Body of pancreas (tissue), 4 donors: ENCODE measurements around the gene CCDC120. TPM values are rescaled to one million over a fixed set of nuclear protein-coding genes. Genes with fewer than 3 reads are reported as not detected.

ENCODE experiments used
- ATAC-seq: fragments of 150-250 bp; one replicate; pipeline ENCODE4 v1.9.1; 2016
- DNase-seq, 4 donors: peaks; one replicate each; pipeline ENCODE4 v3.0.0-alpha.2; 2019
- H3K27ac ChIP-seq, 4 donors: fragments of 200-600 bp; sonication (generic); 1 replicate in 3 of 4; 2 replicates in 1 of 4; pipeline versions ENCODE4 v1.5.1 to v1.6.1; 2016 to 2019; ENCODE audit warnings: mild to moderate bottlenecking in 1 of 4, mixed read lengths in 1 of 4, moderate library complexity in 1 of 4
- H3K27me3 ChIP-seq, 2 donors: fragments of 200-600 bp; sonication (generic); one replicate each; pipeline ENCODE4 v1.6.0; 2016; ENCODE audit warnings: mild to moderate bottlenecking in 1 of 2
- H3K36me3 ChIP-seq, 2 donors: fragments of 200-600 bp; sonication (generic); replicated peaks in 1 of 2; 2 replicates each; pipeline ENCODE4 v1.5.1; 2016; ENCODE audit warnings: low read depth in 2 of 2; ENCODE audit not compliant: insufficient read depth in 1 of 2
- H3K4me1 ChIP-seq: fragments of 200-600 bp; sonication (generic); one replicate; pipeline ENCODE4 v1.6.0; 2016
- H3K4me3 ChIP-seq, 2 donors: fragments of 200-600 bp; sonication (generic); 1 replicate in 1 of 2; 2 replicates in 1 of 2; pipeline ENCODE4 v1.5.1; 2016 to 2019
- H3K9me3 ChIP-seq, 3 donors: fragments of 200-600 bp; sonication (generic); 1 replicate in 2 of 3; 2 replicates in 1 of 3; pipeline ENCODE4 v1.5.1; 2016
- POLR2A ChIP-seq, 3 donors: fragments of 450-650 bp; IDR thresholded peaks; one replicate each; pipeline ENCODE4 v1.6.1; 2016; ENCODE audit warnings: antibody characterized with exemption in 3 of 3, mild to moderate bottlenecking in 2 of 3
- WGBS, 2 donors: methylation state at CpG; one replicate each; pipeline ENCODE4 v1.1.5; 2017; 5-methylcytosine and 5-hydroxymethylcytosine counted together
- intact Hi-C: fragments of 100-400 bp; cut with DNase I; formaldehyde crosslinking; loops from one replicate; pipeline ENCODE4 v1.15.1; 2023
- total RNA-seq, 2 donors: library from RNA; depleted of rRNA; stranded (reverse); fragments of >200 nt; gene quantifications; one replicate each; pipeline ENCODE4 v1.1.0, GENCODE V29; 2016
- TF ChIP-seq, protein P1 (sequence below), 7 experiments: fragments of 450-650 bp in 4 of 7; fragments of 200-600 bp in 3 of 7; sonication (generic) in 3 of 7; IDR thresholded peaks; one replicate each; pipeline ENCODE4 v1.5.1; 2016 to 2019; ENCODE audit warnings: antibody characterized with exemption in 7 of 7

Gene CCDC120
- total RNA-seq, 2 donors from 2014 or later = 6.5 to 13.8 TPM

DNA sequence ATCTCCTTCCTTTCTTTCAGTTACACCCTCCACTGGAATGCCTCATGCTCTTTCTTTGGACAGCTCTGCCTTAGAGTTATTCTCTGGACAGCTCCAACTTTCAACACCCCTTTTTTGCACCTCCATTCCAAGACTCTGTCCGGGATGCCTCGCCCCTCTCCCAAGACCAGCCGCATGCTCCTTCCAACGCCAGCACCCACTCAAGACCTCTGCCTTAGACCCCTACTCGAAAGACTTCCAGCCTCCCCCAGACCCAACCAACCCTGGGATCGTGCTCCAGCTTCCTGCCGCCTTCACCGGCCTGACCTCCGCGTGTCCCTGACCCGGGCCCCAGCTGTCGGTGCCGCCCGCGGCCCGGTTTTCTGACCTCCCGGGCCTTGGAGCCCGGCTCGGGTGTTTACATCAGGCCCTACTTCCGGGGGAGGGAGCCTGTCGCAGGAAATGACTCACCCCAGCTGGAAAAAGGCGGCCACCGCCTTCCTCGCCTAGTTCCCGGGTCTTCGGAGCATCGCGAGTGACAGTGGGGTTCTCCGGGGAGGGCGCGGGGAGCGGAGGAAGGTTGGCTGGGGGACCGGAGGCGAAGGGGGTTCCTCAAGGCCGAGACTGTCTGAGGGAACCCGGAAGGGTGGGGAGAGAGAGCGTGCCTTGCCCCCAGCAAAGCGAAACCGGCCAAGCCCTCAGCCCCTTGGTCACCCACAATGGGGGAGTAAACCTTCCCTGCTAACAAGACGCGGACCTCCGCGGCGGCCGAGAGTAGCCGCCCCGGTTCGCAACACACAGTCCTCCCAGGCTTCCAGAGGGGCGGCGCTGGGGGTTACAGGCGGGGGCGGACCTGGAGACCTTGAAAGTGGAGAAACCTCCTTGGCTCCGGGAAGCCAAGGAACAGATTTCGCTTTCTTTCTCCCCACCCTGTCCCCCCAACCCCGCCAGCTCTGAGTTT is 21.0 kb downstream of the CCDC120 start, which contains the start of gene WDR45:
WDR45 (minus strand) TSS at position 399 of the 940 bp plus-strand sequence. CDS start 1,792 bp downstream, outside the sequence.
- DNase-seq (peak; percentile 71 to 77 (median 72)), ATAC-seq (peak; percentile 91)
- no peaks in the 10 kb centered on the region for H3K27me3 ChIP-seq
- H3K36me3 ChIP-seq = peaks cover 0 to 1% of the 10 kb centered on the region in 2 donors
- TF ChIP-seq, protein P1, sequence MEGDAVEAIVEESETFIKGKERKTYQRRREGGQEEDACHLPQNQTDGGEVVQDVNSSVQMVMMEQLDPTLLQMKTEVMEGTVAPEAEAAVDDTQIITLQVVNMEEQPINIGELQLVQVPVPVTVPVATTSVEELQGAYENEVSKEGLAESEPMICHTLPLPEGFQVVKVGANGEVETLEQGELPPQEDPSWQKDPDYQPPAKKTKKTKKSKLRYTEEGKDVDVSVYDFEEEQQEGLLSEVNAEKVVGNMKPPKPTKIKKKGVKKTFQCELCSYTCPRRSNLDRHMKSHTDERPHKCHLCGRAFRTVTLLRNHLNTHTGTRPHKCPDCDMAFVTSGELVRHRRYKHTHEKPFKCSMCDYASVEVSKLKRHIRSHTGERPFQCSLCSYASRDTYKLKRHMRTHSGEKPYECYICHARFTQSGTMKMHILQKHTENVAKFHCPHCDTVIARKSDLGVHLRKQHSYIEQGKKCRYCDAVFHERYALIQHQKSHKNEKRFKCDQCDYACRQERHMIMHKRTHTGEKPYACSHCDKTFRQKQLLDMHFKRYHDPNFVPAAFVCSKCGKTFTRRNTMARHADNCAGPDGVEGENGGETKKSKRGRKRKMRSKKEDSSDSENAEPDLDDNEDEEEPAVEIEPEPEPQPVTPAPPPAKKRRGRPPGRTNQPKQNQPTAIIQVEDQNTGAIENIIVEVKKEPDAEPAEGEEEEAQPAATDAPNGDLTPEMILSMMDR (IDR thresholded peaks at IDR 0.05) = no peak
- peak; percentile 40 to 76 (median 75) for TF ChIP-seq POLR2A (IDR thresholded peaks at IDR 0.05)
- H3K27ac ChIP-seq = peak within 1 kb of the TSS; percentile 81 to 95 (median 88)
- no peaks in the 10 kb centered on the region for H3K9me3 ChIP-seq
- peak within 1 kb of the TSS; percentile 32 to 41 for H3K4me3 ChIP-seq
- 0% methylated on average over 6 to 31 of the region's 55 CpGs for WGBS, 2 donors
- intact Hi-C loops = no loop called here
- H3K4me1 ChIP-seq = peaks cover 10% of the 10 kb centered on the region

DNA sequence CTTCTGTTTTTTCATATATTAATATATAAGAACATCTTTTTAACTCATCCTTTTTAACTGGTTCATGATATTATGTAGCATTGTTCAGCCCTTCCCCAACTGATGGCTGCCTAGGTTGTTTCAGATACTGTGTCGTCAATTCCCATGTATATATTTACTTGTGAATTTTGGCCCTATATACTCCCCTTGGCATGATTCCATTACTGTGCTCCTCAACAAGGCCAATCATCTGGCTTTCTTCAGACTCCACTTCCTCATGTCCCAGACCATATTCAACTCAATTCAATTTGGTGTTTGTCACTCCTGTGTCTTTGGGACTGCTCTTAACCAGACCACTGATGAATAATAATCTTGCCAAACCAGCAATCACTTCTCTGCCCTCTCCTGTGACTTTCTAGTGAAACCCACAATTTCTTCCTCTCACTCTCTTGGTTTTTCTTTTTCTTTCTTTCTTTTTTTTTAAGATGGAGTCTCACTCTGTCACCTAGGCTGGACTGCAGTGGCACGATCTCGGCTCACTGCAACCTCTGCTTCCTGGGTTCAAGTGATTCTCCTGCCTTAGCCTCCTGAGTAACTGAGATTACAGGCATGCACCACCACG is 23.6 kb downstream of the CCDC120 start:
- H3K9me3 ChIP-seq = no peaks in the 10 kb centered on the region
- no peak overlapping the region for H3K27ac ChIP-seq
- no peak for TF ChIP-seq POLR2A (IDR thresholded peaks at IDR 0.05)
- TF ChIP-seq, protein P1 (IDR thresholded peaks at IDR 0.05) = no peak
- no peaks in the 10 kb centered on the region for H3K36me3 ChIP-seq
- DNase-seq (no peak), ATAC-seq (no peak)
- H3K4me3 ChIP-seq = no peak overlapping the region
- no peaks in the 10 kb centered on the region for H3K27me3 ChIP-seq
- H3K4me1 ChIP-seq = peaks cover 10% of the 10 kb centered on the region
- 63 to 81% methylated on average over 4 of the region's 4 CpGs for WGBS, 2 donors
- intact Hi-C loops = no loop called here

DNA sequence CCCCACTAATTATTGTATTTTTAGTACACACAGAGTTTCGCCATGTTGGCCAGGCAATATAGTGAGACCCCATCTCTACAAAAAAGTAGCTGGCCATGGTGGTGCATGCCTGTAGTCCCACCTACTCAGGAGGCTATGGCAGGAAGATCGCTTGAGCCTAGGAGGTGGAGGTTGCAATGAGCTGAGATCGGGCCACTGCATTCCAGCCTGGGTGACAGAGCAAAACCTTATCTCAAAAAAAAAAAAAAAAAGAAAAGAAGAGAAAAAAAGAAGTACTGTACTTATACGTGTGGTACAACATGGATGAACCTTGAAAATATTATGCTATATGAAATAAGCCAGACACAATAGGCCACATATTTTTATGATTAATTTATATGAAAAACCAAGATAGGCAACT is 30.8 kb downstream of the CCDC120 start:
- H3K27ac ChIP-seq = no peak overlapping the region
- no peak overlapping the region for H3K4me3 ChIP-seq
- H3K9me3 ChIP-seq = no peaks in the 10 kb centered on the region
- H3K27me3 ChIP-seq = no peaks in the 10 kb centered on the region
- TF ChIP-seq POLR2A (IDR thresholded peaks at IDR 0.05) = no peak
- TF ChIP-seq, protein P1 (IDR thresholded peaks at IDR 0.05) = no peak
- WGBS, 2 donors = 77 to 80% methylated on average over 3 to 4 of the region's 4 CpGs
- ATAC-seq = no peak
- intact Hi-C loops = no loop called here
- no peaks in the 10 kb centered on the region for H3K4me1 ChIP-seq
- no peaks in the 10 kb centered on the region for H3K36me3 ChIP-seq
- no peak for DNase-seq

DNA sequence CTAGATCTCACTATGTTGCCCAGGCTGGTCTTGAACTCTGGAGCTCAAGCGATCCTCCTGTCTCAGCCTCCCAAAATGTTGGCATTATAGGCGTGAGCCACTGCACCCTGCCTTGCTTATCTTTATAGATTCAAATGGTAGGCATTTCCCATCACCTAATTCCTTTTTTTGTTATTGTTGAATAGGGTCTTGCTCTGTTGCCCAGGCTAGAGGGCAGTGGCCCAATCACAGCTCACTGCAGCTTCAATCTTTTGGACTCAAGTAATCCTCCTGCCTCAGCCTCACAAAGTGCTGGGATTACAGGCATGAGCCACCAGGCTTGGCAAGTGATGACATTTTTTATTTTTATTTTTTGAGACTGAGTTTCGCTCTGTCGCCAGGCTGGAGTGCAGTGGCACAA is 37.6 kb downstream of the CCDC120 start:
- no peaks in the 10 kb centered on the region for H3K9me3 ChIP-seq
- intact Hi-C loops = no loop called here
- no peak for TF ChIP-seq POLR2A (IDR thresholded peaks at IDR 0.05)
- TF ChIP-seq, protein P1 (IDR thresholded peaks at IDR 0.05) = no peak
- H3K27me3 ChIP-seq = no peaks in the 10 kb centered on the region
- WGBS, 2 donors = 94 to 100% methylated on average over 4 of the region's 4 CpGs
- ATAC-seq = no peak
- no peak overlapping the region for H3K4me3 ChIP-seq
- no peak overlapping the region for H3K27ac ChIP-seq
- no peaks in the 10 kb centered on the region for H3K4me1 ChIP-seq
- no peak for DNase-seq
- no peaks in the 10 kb centered on the region for H3K36me3 ChIP-seq
